OCI-LY1 (cell line): ENCODE results near the gene KCNMA1.

Experiments
- CTCF ChIP-seq: fragments of 200-600 bp; sonication (generic), shearing (Covaris generic); IDR thresholded peaks from 2 replicates; pipeline ENCODE4 v1.5.1; 2017; ENCODE audit warnings: mild to moderate bottlenecking, antibody characterized with exemption, low read length, moderate library complexity, mixed read lengths
- EZH2 ChIP-seq: fragments of 200-600 bp; sonication (generic), shearing (Covaris generic); IDR thresholded peaks from 2 replicates; pipeline ENCODE4 v1.8.0; 2017; ENCODE audit warnings: borderline replicate concordance, mixed run types, mild to moderate bottlenecking, antibody characterized with exemption, low read length, moderate library complexity, mixed read lengths

DNA sequence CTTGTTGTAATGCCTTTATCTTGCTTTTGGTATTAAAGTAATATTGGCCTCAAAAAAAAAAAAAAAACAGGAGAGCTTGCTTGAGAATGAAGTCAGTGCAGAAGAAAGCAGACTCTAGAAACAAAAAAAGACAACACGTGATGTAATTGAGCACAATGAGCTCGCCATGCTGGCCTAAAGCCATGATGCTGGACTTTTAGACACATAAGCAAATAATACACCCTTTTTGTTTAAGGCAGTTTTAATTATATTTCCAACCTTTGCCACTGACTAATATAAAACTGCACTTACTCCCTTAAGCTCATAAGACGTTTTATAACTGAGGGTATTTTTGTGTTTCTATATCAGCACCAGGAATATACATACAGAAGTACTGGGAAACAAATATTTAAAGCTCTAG is 798.3 kb downstream of the KCNMA1 start:
- TF ChIP-seq EZH2 (no peak), CTCF (no peak)
